ENCODE data around the gene C4orf33.

- TF ChIP-seq, protein P1, sequence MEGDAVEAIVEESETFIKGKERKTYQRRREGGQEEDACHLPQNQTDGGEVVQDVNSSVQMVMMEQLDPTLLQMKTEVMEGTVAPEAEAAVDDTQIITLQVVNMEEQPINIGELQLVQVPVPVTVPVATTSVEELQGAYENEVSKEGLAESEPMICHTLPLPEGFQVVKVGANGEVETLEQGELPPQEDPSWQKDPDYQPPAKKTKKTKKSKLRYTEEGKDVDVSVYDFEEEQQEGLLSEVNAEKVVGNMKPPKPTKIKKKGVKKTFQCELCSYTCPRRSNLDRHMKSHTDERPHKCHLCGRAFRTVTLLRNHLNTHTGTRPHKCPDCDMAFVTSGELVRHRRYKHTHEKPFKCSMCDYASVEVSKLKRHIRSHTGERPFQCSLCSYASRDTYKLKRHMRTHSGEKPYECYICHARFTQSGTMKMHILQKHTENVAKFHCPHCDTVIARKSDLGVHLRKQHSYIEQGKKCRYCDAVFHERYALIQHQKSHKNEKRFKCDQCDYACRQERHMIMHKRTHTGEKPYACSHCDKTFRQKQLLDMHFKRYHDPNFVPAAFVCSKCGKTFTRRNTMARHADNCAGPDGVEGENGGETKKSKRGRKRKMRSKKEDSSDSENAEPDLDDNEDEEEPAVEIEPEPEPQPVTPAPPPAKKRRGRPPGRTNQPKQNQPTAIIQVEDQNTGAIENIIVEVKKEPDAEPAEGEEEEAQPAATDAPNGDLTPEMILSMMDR (conservative IDR thresholded peaks at IDR 0.05; ENCODE audit: low read length), result no peak
- TF ChIP-seq EZH2phosphoT487 (IDR thresholded peaks at IDR 0.05; ENCODE audit: borderline replicate concordance, low read depth, low read length), result no peak
Observed at GRCh38 chr4:129136433-129136832, 40.5 kb downstream of the C4orf33 start.
